Tibial nerve (tissue), 4 donors: ENCODE data around the gene LRPAP1.
"Not testable (repeated sequence)": the region's sequence is repeated elsewhere in the genome, so short reads cannot be mapped to it uniquely, and the experiment has no call there.

Source experiments
- CTCF ChIP-seq, 5 experiments: fragments of 200-600 bp in 3 of 5; fragments of 450-650 bp in 2 of 5; sonication (generic) in 3 of 5; IDR thresholded peaks; one replicate each; pipeline ENCODE4 v1.5.1; 2016 to 2019; ENCODE audit warnings: antibody characterized with exemption in 5 of 5, mild to moderate bottlenecking in 3 of 5, moderate library complexity in 2 of 5
- EP300 ChIP-seq, 2 donors: sonication (generic); formaldehyde crosslinking; IDR thresholded peaks; one replicate each; pipeline ENCODE4 v1.6.1; 2017; ENCODE audit warnings: antibody characterized with exemption in 2 of 2, mild to moderate bottlenecking in 1 of 2

GRCh38 chr4:3550041-3550440, 17.8 kb upstream of the LRPAP1 start:
- TF ChIP-seq CTCF, EP300 (IDR thresholded peaks at IDR 0.05): not testable (repeated sequence)
